DLD1 (cell line): ENCODE results near the gene KRT2.

ENCODE experiments used
- in situ Hi-C: cut with HindIII; loops from 2 replicates; pipeline ENCODE4 v1.10.0; 2017; ENCODE audit warnings: low sequenced_read_pairs

Gene KRT2

DNA sequence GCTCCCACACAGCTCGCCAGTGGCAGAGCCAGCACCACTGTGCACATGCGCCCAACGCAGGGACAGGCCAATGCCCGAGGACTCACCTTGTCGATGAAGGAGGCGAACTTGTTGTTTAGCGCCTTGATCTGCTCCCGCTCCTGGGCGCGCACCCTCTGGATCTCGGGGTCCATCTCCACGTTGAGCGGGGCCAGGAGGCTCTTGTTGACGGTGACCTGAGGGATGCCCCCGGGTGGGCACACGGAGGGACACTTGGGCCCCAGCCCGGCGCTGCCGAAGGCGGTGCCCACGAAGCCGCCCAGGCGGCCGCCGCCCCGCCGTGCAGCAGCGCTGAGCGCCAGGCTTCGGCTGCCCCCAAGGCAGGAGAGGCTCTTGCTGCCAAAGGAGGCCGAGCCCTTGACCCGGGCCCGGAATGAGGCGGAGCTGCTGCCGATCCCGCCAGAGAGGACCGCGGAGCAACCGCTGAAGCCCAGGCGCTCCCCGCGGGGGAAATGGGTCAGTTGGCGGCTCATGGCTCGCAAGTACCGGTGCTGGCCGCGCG lies 51.0 kb downstream of the KRT2 start, which contains the start of gene KRT72:
KRT72 (minus strand) TSS at position 523 of the 541 bp plus-strand sequence; CDS start at position 512, 11 bp downstream.
- in situ Hi-C loops: no loop called here

DNA sequence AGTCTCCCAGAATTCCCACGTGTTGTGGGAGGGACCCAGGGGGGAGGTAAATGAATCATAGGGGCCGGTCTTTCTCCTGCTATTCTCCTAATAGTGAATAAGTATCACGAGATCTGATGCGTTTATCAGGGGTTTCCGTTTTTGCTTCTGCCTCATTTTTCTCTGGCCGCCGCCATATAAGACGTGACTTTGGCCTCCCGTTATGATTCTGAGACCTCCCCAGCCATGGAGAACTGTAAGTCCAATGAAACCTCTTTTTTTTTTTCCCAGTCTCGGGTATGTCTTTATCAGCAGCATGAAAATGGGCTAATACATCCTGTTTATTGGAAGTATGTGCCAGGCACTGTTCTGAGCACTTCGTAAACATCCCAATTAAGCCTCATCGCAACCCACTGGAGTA lies 51.5 kb downstream of the KRT2 start:
- in situ Hi-C loops: no loop called here

DNA sequence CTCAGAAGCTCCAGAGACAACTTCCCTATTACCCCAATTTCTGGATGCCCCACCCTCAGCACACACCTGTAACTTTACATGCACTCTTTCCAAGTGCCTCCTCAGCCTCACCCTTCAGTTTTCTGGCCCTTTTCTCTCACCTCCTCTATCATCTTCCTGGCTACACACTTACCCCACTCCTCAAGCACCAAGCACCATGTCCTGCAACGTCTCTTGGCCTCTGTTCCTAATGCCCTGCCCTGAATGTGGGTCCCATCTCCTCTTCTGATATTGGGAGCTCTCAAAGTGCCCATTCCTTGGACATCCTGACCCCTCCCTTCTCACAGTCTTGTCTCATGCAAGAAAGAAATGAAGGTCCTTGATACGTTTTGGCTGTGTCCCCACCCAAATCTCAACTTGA lies 51.9 kb downstream of the KRT2 start:
- in situ Hi-C loops: no loop called here

DNA sequence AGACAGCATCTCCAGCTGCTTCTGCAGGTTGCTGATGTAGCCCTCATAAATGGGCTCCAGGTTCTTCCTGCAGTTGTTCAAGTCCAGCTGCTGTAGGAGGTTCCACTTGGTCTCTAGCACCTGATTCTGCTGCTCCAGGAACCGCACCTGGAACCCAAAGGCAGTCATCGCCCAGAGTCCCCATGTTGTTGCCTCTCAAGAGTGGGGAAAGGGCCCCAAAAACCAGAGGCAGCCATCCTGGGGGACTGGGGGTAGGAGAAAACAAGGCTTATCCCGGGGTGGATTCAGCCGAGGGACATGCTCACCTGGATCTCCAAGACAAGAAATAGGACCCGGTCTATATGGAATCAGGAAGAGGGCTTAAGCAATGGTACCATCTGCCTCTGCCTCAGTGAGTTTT lies 53.0 kb downstream of the KRT2 start:
- in situ Hi-C loops: no loop called here
